Mammary epithelial cell (primary cell): Measurements from ENCODE around the gene GPX4.

Experiments used
- EZH2 ChIP-seq: IDR thresholded peaks from 2 replicates; pipeline ENCODE4 v1.6.1; 2012; ENCODE audit warnings: low read length, inconsistent platforms, borderline replicate concordance
- TF ChIP-seq, protein P1 (sequence below), 2 donors: IDR thresholded peaks in 1 of 2; conservative IDR thresholded peaks in 1 of 2; 2 replicates each; pipeline ENCODE4 v1.5.1; 2011 to 2012; ENCODE audit warnings: inconsistent platforms in 2 of 2, low read length in 2 of 2, mild to moderate bottlenecking in 2 of 2, control low read depth in 1 of 2, low read depth in 1 of 2; ENCODE audit not compliant: insufficient read depth in 1 of 2; ENCODE audit errors: extremely low read depth in 1 of 2

DNA sequence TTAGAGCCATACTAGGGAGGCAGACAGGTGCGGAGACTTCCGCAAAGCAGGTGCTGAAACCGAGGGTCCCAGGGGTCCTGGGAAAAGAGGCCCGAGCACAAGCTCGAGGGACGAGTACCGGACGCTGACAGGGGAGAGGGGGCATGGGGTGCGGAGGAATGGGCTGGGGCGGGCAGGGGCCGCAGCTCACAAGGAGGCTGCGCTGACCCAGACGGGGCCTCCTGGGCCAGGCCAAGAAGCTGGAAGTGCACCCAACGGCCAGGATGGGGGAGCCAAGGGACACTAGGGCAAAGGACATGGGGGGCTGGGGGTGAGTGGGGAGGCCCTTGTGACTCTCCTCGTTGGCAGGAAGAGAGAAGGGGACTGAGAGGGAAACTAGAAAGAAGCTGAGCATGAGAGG, 10.5 kb upstream of the GPX4 start:
- TF ChIP-seq, protein P1, sequence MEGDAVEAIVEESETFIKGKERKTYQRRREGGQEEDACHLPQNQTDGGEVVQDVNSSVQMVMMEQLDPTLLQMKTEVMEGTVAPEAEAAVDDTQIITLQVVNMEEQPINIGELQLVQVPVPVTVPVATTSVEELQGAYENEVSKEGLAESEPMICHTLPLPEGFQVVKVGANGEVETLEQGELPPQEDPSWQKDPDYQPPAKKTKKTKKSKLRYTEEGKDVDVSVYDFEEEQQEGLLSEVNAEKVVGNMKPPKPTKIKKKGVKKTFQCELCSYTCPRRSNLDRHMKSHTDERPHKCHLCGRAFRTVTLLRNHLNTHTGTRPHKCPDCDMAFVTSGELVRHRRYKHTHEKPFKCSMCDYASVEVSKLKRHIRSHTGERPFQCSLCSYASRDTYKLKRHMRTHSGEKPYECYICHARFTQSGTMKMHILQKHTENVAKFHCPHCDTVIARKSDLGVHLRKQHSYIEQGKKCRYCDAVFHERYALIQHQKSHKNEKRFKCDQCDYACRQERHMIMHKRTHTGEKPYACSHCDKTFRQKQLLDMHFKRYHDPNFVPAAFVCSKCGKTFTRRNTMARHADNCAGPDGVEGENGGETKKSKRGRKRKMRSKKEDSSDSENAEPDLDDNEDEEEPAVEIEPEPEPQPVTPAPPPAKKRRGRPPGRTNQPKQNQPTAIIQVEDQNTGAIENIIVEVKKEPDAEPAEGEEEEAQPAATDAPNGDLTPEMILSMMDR (conservative IDR thresholded peaks at IDR 0.05 in 1 of 2, IDR thresholded peaks at IDR 0.05 in 1 of 2; ENCODE audit: extremely low read depth in 1 of 2, insufficient read depth in 1 of 2, low read depth in 1 of 2, low read length in 2 of 2) = no peak
- TF ChIP-seq EZH2 = no peak
